ENCODE results near the gene ABCB8. TPM values are rescaled to one million over a fixed set of nuclear protein-coding genes. Genes with fewer than 3 reads are reported as not detected.

The ABCB8 gene
- total and polyA plus RNA-seq, 2 of the 8 experiments (the other 6 are each of a cell fraction or from before 2014, with no cell fraction given) = 17.7 to 27.0 TPM

GRCh38 chr7:150992051-150992640 lies 36.1 kb upstream of the ABCB8 start:
- no peaks in the 10 kb centered on the region for H3K79me2 ChIP-seq (ENCODE audit: control insufficient read depth in 1 of 2, insufficient read depth in 2 of 2, low read length in 2 of 2)
- no peak overlapping the region for H3K14ac ChIP-seq (ENCODE audit: insufficient read length)
- DNase-seq (ENCODE audit: low read depth in 1 of 2, low spot score in 2 of 2) = no peak
- H3K9me3 ChIP-seq (ENCODE audit: insufficient read depth in 2 of 2, low read depth in 1 of 2, low read length in 1 of 2) = no peaks in the 10 kb centered on the region
- H3K36me3 ChIP-seq (ENCODE audit: control insufficient read depth in 2 of 4, insufficient read depth in 4 of 4, low read length in 3 of 4) = no peaks in the 10 kb centered on the region
- FAIRE-seq = no peak
- H3K4me2 ChIP-seq (ENCODE audit: insufficient read depth in 1 of 2, low read depth in 2 of 2, low read length in 2 of 2) = no peak overlapping the region
- no peak overlapping the region for H2BK5ac ChIP-seq (ENCODE audit: low read depth, low read length)
- no peak overlapping the region for H2BK15ac ChIP-seq (ENCODE audit: low read length)
- no peak overlapping the region for H3K23ac ChIP-seq (ENCODE audit: insufficient read length)
- CTCF ChIA-PET (ENCODE audit: partially characterized antibody) = interaction anchor here (0.7 to 7.6 kb wide), 10 partner anchors 17 to 137 kb away, joined by 3 to 142 read pairs (median 13); no protein-coding TSS in a partner anchor
- POLR2A ChIA-PET (ENCODE audit: partially characterized antibody) = interaction anchor here (0.8 to 1.2 kb wide), 3 partner anchors 19 to 176 kb away, joined by 3 to 5 read pairs (median 3); no protein-coding TSS in a partner anchor
- H3K23me2 ChIP-seq (ENCODE audit: low read depth, low read length) = no peaks in the 10 kb centered on the region
- no peak overlapping the region for H2BK20ac ChIP-seq (ENCODE audit: low read length)
- H2AFZ ChIP-seq (ENCODE audit: low read length) = no peak overlapping the region
- peaks cover 4 to 26% (median 20%) of the 10 kb centered on the region in 4 experiments for H3K4me1 ChIP-seq (replicated peaks in 1 of 4; ENCODE audit: control insufficient read depth in 3 of 4, insufficient read depth in 4 of 4, low read length in 3 of 4)
- no peaks in the 10 kb centered on the region for H3K79me1 ChIP-seq (ENCODE audit: low read depth, low read length)
- H4K8ac ChIP-seq (ENCODE audit: extremely low read depth, insufficient read depth, low read length) = no peak overlapping the region
- H3K18ac ChIP-seq (ENCODE audit: extremely low read depth, low read length) = no peak overlapping the region
- H4K5ac ChIP-seq (ENCODE audit: insufficient read length, low read depth, low read length) = no peak overlapping the region
- no peak overlapping the region for H2BK120ac ChIP-seq (replicated peaks; ENCODE audit: low read depth, low read length)
- no peak overlapping the region for H3K27ac ChIP-seq (ENCODE audit: low read depth, low read length)
- H3K4me3 ChIP-seq (ENCODE audit: extremely low read depth in 1 of 4, insufficient read depth in 2 of 4, low read depth in 3 of 4, low read length in 4 of 4) = no peak overlapping the region
- H3K9ac ChIP-seq (replicated peaks in 1 of 4; ENCODE audit: extremely low read depth in 1 of 4, low read depth in 3 of 4, low read length in 3 of 4) = no peak overlapping the region
- no peak overlapping the region for H2AK5ac ChIP-seq (ENCODE audit: low read depth, low read length)
- H2BK12ac ChIP-seq (ENCODE audit: low read depth, low read length) = peak overlapping the region; percentile 18; the same call in 1 of the 2 replicates
- H4K20me1 ChIP-seq (replicated peaks in 1 of 2; ENCODE audit: control insufficient read depth in 1 of 2, insufficient read depth in 2 of 2, low read length in 2 of 2) = peaks cover 0 to 2% of the 10 kb centered on the region in 2 experiments
- no peaks in the 10 kb centered on the region for H3K27me3 ChIP-seq (replicated peaks in 1 of 4; ENCODE audit: control insufficient read depth in 3 of 4, extremely low read depth in 1 of 4, insufficient read depth in 3 of 4, low read length in 3 of 4)
- WGBS, 2 experiments (ENCODE audit: extremely low coverage in 1 of 2, insufficient coverage in 1 of 2, insufficient read length in 1 of 2, insufficient replicate concordance in 2 of 2, low coverage in 1 of 2, low lambda C conversion rate in 2 of 2, missing lambda C conversion rate in 1 of 2) = 87% methylated on average over 5 of the region's 6 CpGs; no CpG with 5 or more reads in 1 of the 2 experiments
- TF ChIP-seq EP300 (IDR thresholded peaks at IDR 0.05; ENCODE audit: borderline replicate concordance in 1 of 2, low read depth in 2 of 2, low read length in 2 of 2) (no peak), RNF2 (IDR thresholded peaks at IDR 0.05; ENCODE audit: borderline replicate concordance, low read depth, low read length, missing control alignments, poor library complexity, severe bottlenecking) (no peak)
- H4K91ac ChIP-seq (replicated peaks; ENCODE audit: insufficient read length, low read length) = no peak overlapping the region
- no peak overlapping the region for H3K56ac ChIP-seq (replicated peaks; ENCODE audit: insufficient read length, low read depth, low read length)
- no peak overlapping the region for H3K4ac ChIP-seq (replicated peaks; ENCODE audit: insufficient read length, low read depth, low read length)
